K562 (cell line): Measurements from ENCODE around the gene CARD11. TPM values are rescaled to one million over a fixed set of nuclear protein-coding genes. Genes with fewer than 3 reads are reported as not detected.
"Not testable (repeated sequence)": the region's sequence is repeated elsewhere in the genome, so short reads cannot be mapped to it uniquely, and the experiment has no call there.

Experiments
- ATAC-seq: fragments of 200-7000 bp; cut with Tn5 transposase; 3 replicates; pipeline ENCODE4 v1.9.1; 2020; ENCODE audit warnings: moderate library complexity
- BruUV-seq: library from RNA; stranded (reverse); fragments of 400-500 nt; replicated peaks from 2 replicates; lab custom pipeline; 2021; lab: Mats Ljungman, UMichigan
- CTCF ChIA-PET: fragments of 300-600 bp; formaldehyde crosslinking; extraction: SDS; loops from one replicate; lab custom pipeline; 2021; ENCODE audit warnings: low intra/inter-chr PET ratio; lab: Yijun Ruan, JAX
- POLR2A ChIA-PET: fragments of 300-600, 350-650 bp; sonication (Branson Sonifier 250); formaldehyde crosslinking; extraction: SDS; loops from one replicate; lab custom pipeline; 2021; ENCODE audit warnings: antibody characterized with exemption, inconsistent platforms; lab: Yijun Ruan, JAX
- DNase-seq, 4 experiments: peaks; one replicate each; pipeline versions ENCODE4 v3.0.0 to v3.0.0-alpha.2; 2011 to 2018; ENCODE audit warnings: low spot score in 3 of 4, mixed read lengths in 3 of 4; ENCODE audit errors: extremely low read depth in 1 of 4
- FAIRE-seq: peaks from 2 replicates; lab custom pipeline; 2011; peaks lifted over from hg19 to GRCh38; lab: Jason Lieb, UNC
- H2AFZ ChIP-seq: 2 replicates; pipeline ENCODE4 v1.6.0; 2011; ENCODE audit warnings: low read depth, low read length, control low read depth, inconsistent platforms
- H3K27ac ChIP-seq: fragments of 200-600 bp; 3 replicates; pipeline ENCODE4 v1.8.0; 2011; ENCODE audit warnings: low read depth, mild to moderate bottlenecking, control low read depth, inconsistent platforms, low read length, moderate library complexity, mixed read lengths; ENCODE audit errors: extremely low read depth
- H3K27me3 ChIP-seq, 2 experiments: fragments of 300-600 bp in 1 of 2; 2 replicates in 1 of 2; 3 replicates in 1 of 2; pipeline versions ENCODE4 v1.6.0 to v1.8.0; 2011; ENCODE audit warnings: inconsistent platforms in 2 of 2, low read length in 2 of 2, mild to moderate bottlenecking in 1 of 2, mixed read lengths in 1 of 2, moderate library complexity in 1 of 2; ENCODE audit not compliant: control insufficient read depth in 2 of 2, insufficient read depth in 2 of 2
- H3K36me3 ChIP-seq: fragments of 300-600 bp; 3 replicates; pipeline ENCODE4 v1.8.0; 2011; ENCODE audit warnings: mild to moderate bottlenecking, low read length, inconsistent platforms; ENCODE audit not compliant: control insufficient read depth, insufficient read depth
- H3K4me1 ChIP-seq, 2 experiments: fragments of 200-600 bp in 1 of 2; replicated peaks in 1 of 2; 2 replicates in 1 of 2; 3 replicates in 1 of 2; pipeline versions ENCODE4 v1.5.1 to v1.8.0; 2011; ENCODE audit warnings: inconsistent platforms in 2 of 2, low read length in 2 of 2, mild to moderate bottlenecking in 1 of 2, mixed read lengths in 1 of 2, moderate library complexity in 1 of 2; ENCODE audit not compliant: control insufficient read depth in 2 of 2, insufficient read depth in 2 of 2
- H3K4me2 ChIP-seq: 2 replicates; pipeline ENCODE4 v1.6.1; 2011; ENCODE audit warnings: low read length, control low read depth, inconsistent platforms, mixed read lengths; ENCODE audit not compliant: insufficient read depth
- H3K4me3 ChIP-seq: fragments of 200-600 bp; sonication (generic), shearing (Covaris generic); 2 replicates; pipeline ENCODE4 v1.5.1; 2016; ENCODE audit warnings: control low read depth, inconsistent platforms
- H3K79me2 ChIP-seq: fragments of 200-600 bp; 3 replicates; pipeline ENCODE4 v1.8.0; 2011; ENCODE audit warnings: low read length, inconsistent platforms; ENCODE audit not compliant: control insufficient read depth, insufficient read depth
- H3K9ac ChIP-seq, 2 experiments: 2 replicates each; pipeline versions ENCODE4 v1.6.0 to v1.6.1; 2011; ENCODE audit warnings: low read depth in 2 of 2, low read length in 2 of 2, control low read depth in 1 of 2, inconsistent platforms in 1 of 2, mild to moderate bottlenecking in 1 of 2, mixed read lengths in 1 of 2; ENCODE audit not compliant: insufficient read depth in 1 of 2
- H3K9me1 ChIP-seq: one replicate; pipeline ENCODE4 v1.6.0; 2011; ENCODE audit warnings: inconsistent platforms, mild to moderate bottlenecking, low read length, moderate library complexity; ENCODE audit not compliant: control insufficient read depth, insufficient read depth
- H3K9me3 ChIP-seq: replicated peaks from 2 replicates; pipeline ENCODE4 v1.5.1; 2011; ENCODE audit warnings: low read depth, low read length, inconsistent platforms; ENCODE audit not compliant: control insufficient read depth, insufficient read depth
- H4K20me1 ChIP-seq: replicated peaks from 2 replicates; pipeline ENCODE4 v1.6.1; 2011; ENCODE audit warnings: low read length, inconsistent platforms, mixed read lengths; ENCODE audit not compliant: control insufficient read depth, insufficient read depth
- KLF6 ChIP-seq: fragments of 250-450 bp; sonication (Bioruptor Pico); IDR thresholded peaks from 2 replicates; pipeline ENCODE4 v1.4.0; 2020; ENCODE audit warnings: mild to moderate bottlenecking, moderate library complexity, borderline replicate concordance
- ZBTB5 ChIP-seq: fragments of 450-650 bp; IDR thresholded peaks from 2 replicates; pipeline ENCODE4 v1.6.1; 2017; ENCODE audit warnings: antibody characterized with exemption
- WGBS: fragments of 100-300 bp; shearing (Covaris generic); methylation state at CpG from one replicate; pipeline ENCODE4 v1.1.6; 2016; ENCODE audit warnings: low coverage, mixed read lengths; ENCODE audit not compliant: insufficient coverage; ENCODE audit errors: missing lambda C conversion rate; 5-methylcytosine and 5-hydroxymethylcytosine counted together
- in situ Hi-C: fragments of 300-500 bp; cut with MboI; formaldehyde crosslinking; loops from 4 replicates; pipeline ENCODE4 v1.15.0; 2018; ENCODE audit warnings: inconsistent platforms, mixed read lengths
- intact Hi-C: fragments of 100-400 bp; cut with micrococcal nuclease; formaldehyde crosslinking; loops from 2 replicates; pipeline ENCODE4 v1.14.2; 2022
- polyA plus RNA-seq, 8 experiments: library from polyadenylated mRNA; depleted of rRNA in 4 of 8; stranded (reverse) in 5 of 8; unstranded in 3 of 8; fragments of >200 nt; fragmentation: Nextera tagmentation in 2 of 8; fragmentation: Illumina TruSeq in 1 of 8; extraction: Ambion mirVana in 2 of 8; extraction: Trizol in 1 of 8; gene quantifications; 2 replicates each; pipeline versions ENCODE4 v1.2.1 to v1.2.3, GENCODE V29; 2011 to 2014; ENCODE audit warnings: inconsistent platforms in 1 of 8, missing spikeins in 1 of 8
- total RNA-seq, 7 experiments: library from RNA; depleted of rRNA in 6 of 7; stranded (reverse); fragments of >200 nt in 6 of 7; fragmentation: Illumina TruSeq in 2 of 7; extraction: Trizol in 2 of 7; gene quantifications; 2 replicates each; pipeline versions ENCODE4 v1.2.1 to v1.2.3, GENCODE V29; 2011 to 2021; ENCODE audit warnings: low replicate concordance in 1 of 7

The CARD11 gene
- total and polyA plus RNA-seq, 9 of the 15 experiments (the other 6 are each of a cell fraction or from before 2014, with no cell fraction given) = 0.07 to 12.8 (median 5.7) TPM

DNA sequence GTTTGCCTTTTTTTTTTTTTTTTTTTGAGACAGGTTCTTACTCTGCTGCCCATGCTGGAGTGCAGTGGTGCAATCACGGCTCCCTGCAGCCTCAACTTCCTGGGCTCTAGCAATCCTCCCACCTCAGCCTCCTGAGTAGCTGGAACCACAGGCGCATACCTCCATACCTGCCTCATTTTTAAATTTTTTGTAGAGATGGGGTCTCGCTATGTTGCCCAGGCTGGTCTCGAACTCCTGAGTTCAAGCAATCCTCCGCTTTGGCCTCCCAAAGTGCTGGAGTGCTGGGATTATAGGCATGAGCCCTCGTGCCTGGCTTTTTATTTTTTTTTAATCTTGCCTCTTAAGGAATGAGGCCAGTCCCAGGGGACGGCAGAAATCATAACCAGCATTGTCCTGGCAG, 5.7 kb downstream of the CARD11 start:
- POLR2A ChIA-PET, H3K79me2 ChIP-seq, BruUV-seq, H3K4me3 ChIP-seq, H2AFZ ChIP-seq, FAIRE-seq, ATAC-seq, H3K36me3 ChIP-seq, CTCF ChIA-PET, DNase-seq, H3K9me3 ChIP-seq, in situ Hi-C loops, H3K9me1 ChIP-seq, H3K4me2 ChIP-seq, H4K20me1 ChIP-seq, intact Hi-C loops, H3K27me3 ChIP-seq, H3K9ac ChIP-seq, H3K27ac ChIP-seq: not testable (repeated sequence)
- WGBS = 64% methylated on average over 6 of the region's 7 CpGs
- peaks cover 0 to 11% of the 10 kb centered on the region in 2 experiments; a peak in 3 of 5 replicates for H3K4me1 ChIP-seq

DNA sequence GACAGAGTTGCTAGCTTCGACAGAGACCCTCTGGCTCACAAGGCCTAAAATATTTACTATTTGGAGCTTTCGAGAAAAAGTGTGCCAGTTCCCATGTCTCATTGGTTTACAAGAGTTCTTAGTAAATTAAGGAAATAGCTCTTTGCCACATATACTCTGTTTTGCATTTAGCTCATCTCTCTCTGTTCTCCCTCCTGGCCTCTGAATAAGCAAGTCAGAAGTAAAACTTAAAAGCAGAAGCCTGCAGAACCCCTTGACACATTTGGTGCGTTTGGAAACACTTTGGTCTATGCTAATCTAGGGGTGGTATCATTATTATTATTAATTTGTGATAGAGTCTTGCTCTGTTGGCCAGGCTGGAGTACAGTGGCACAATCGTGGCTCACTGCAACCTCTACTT, 6.4 kb downstream of the CARD11 start:
- Histone ChIP-seq H2AFZ (no peak overlapping the region), H3K36me3 (no peaks in the 10 kb centered on the region), H3K4me3 (no peak overlapping the region), H3K79me2 (peaks cover 2% of the 10 kb centered on the region; the same call in 2 of the 3 replicates), H3K9me1 (no peaks in the 10 kb centered on the region), H3K27ac (no peak overlapping the region), H3K9ac (no peak overlapping the region), H3K9me3 (no peaks in the 10 kb centered on the region), H3K4me2 (no peak overlapping the region), H3K4me1 (peaks cover 0 to 4% of the 10 kb centered on the region in 2 experiments; a peak in 2 of 5 replicates), H3K27me3 (no peaks in the 10 kb centered on the region), H4K20me1 (no peaks in the 10 kb centered on the region)
- BruUV-seq = no TSS peak
- no peak for TF ChIP-seq KLF6 (CRISPR knock-in tag)
- no peak for TF ChIP-seq ZBTB5
- 81% methylated on average over 3 of the region's 4 CpGs for WGBS
- FAIRE-seq (no peak), ATAC-seq (no peak), DNase-seq (no peak)
- intact Hi-C loops (no loop called here), in situ Hi-C loops (no loop called here)
- ChIA-PET CTCF (no interaction called here), POLR2A (interaction anchor here (0.6 kb wide), 1 partner anchor 40 kb away, joined by 3 read pairs; no protein-coding TSS in a partner anchor)
